Suprapubic skin (tissue), 4 donors: ENCODE results near the gene NEUROD4. TPM values are rescaled to one million over a fixed set of nuclear protein-coding genes. Genes with fewer than 3 reads are reported as not detected.

Experiments used
- DNase-seq, 2 donors: peaks; one replicate each; pipeline ENCODE4 v3.0.0-alpha.2; 2019; ENCODE audit warnings: low spot score in 2 of 2
- H3K27ac ChIP-seq: fragments of 200-600 bp; sonication (generic); one replicate; pipeline ENCODE4 v1.5.1; 2019
- H3K27me3 ChIP-seq: fragments of 200-600 bp; sonication (generic); one replicate; pipeline ENCODE4 v1.5.1; 2019
- H3K36me3 ChIP-seq: fragments of 200-600 bp; sonication (generic); one replicate; pipeline ENCODE4 v1.5.1; 2019
- H3K4me1 ChIP-seq: fragments of 200-600 bp; sonication (generic); one replicate; pipeline ENCODE4 v1.5.1; 2019
- H3K4me3 ChIP-seq: fragments of 200-600 bp; sonication (generic); one replicate; pipeline ENCODE4 v1.5.1; 2019; ENCODE audit warnings: mild to moderate bottlenecking
- H3K9me3 ChIP-seq: fragments of 200-600 bp; sonication (generic); one replicate; pipeline ENCODE4 v1.5.1; 2019
- EP300 ChIP-seq: sonication (generic); formaldehyde crosslinking; IDR thresholded peaks from one replicate; pipeline ENCODE4 v1.6.1; 2017; ENCODE audit warnings: antibody characterized with exemption
- POLR2A ChIP-seq, 2 donors: fragments of 450-650 bp; IDR thresholded peaks; one replicate each; pipeline ENCODE4 v1.6.1; 2017; ENCODE audit warnings: antibody characterized with exemption in 2 of 2, mild to moderate bottlenecking in 2 of 2, moderate library complexity in 2 of 2
- POLR2AphosphoS5 ChIP-seq, 3 donors: sonication (generic); formaldehyde crosslinking; IDR thresholded peaks; one replicate each; pipeline ENCODE4 v1.6.1; 2017; ENCODE audit warnings: antibody characterized with exemption in 3 of 3
- WGBS: methylation state at CpG from one replicate; pipeline ENCODE4 v1.1.5; 2018; 5-methylcytosine and 5-hydroxymethylcytosine counted together
- total RNA-seq, 4 donors: library from RNA; depleted of rRNA; stranded (reverse); fragments of >200 nt; gene quantifications; one replicate each; pipeline ENCODE4 v1.1.0, GENCODE V29; 2016
- TF ChIP-seq, protein P1 (sequence below), 2 donors: fragments of 200-600 bp in 1 of 2; fragments of 450-650 bp in 1 of 2; sonication (generic) in 1 of 2; IDR thresholded peaks; one replicate each; pipeline ENCODE4 v1.5.1; 2016 to 2019; ENCODE audit warnings: antibody characterized with exemption in 2 of 2, mild to moderate bottlenecking in 1 of 2, moderate library complexity in 1 of 2

Gene NEUROD4, protein sequence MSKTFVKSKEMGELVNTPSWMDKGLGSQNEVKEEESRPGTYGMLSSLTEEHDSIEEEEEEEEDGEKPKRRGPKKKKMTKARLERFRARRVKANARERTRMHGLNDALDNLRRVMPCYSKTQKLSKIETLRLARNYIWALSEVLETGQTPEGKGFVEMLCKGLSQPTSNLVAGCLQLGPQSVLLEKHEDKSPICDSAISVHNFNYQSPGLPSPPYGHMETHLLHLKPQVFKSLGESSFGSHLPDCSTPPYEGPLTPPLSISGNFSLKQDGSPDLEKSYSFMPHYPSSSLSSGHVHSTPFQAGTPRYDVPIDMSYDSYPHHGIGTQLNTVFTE
- not detected for total RNA-seq

DNA sequence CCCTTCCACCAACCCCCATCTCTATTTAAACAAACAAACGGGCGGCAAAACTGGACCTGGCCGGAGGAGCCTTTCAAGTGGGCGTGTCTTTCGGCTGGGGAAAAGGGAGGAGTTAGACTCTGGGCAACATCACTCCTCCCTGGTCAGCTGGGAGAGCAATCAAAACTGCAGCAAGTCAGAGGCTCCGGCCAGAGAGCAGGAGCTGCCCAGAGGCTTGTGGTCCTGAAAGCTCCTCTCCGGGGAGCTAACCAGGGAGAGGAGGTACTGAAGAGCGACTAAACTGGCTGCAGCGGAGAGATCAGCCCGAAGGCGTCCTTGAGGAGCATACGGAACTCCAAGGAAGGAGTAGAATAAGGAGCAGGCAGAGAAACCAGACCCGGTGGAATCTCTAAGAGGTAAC is at the start of gene NEUROD4:
Gene NEUROD4, plus strand, starts transcription at position 191 of the 400 bp plus-strand sequence. CDS start 6,466 bp downstream, outside the sequence.
- Histone ChIP-seq H3K27ac (no peak within 1 kb of the TSS), H3K9me3 (no peaks in the 10 kb centered on the region), H3K36me3 (no peaks in the 10 kb centered on the region), H3K4me3 (no peak within 1 kb of the TSS), H3K4me1 (no peaks in the 10 kb centered on the region), H3K27me3 (peaks cover 32% of the 10 kb centered on the region)
- TF ChIP-seq, protein P1, sequence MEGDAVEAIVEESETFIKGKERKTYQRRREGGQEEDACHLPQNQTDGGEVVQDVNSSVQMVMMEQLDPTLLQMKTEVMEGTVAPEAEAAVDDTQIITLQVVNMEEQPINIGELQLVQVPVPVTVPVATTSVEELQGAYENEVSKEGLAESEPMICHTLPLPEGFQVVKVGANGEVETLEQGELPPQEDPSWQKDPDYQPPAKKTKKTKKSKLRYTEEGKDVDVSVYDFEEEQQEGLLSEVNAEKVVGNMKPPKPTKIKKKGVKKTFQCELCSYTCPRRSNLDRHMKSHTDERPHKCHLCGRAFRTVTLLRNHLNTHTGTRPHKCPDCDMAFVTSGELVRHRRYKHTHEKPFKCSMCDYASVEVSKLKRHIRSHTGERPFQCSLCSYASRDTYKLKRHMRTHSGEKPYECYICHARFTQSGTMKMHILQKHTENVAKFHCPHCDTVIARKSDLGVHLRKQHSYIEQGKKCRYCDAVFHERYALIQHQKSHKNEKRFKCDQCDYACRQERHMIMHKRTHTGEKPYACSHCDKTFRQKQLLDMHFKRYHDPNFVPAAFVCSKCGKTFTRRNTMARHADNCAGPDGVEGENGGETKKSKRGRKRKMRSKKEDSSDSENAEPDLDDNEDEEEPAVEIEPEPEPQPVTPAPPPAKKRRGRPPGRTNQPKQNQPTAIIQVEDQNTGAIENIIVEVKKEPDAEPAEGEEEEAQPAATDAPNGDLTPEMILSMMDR (IDR thresholded peaks at IDR 0.05), result no peak
- no peak for TF ChIP-seq POLR2A (IDR thresholded peaks at IDR 0.05)
- TF ChIP-seq EP300, result no peak
- no peak for TF ChIP-seq POLR2AphosphoS5 (IDR thresholded peaks at IDR 0.05)
- 8% methylated on average over 13 of the region's 13 CpGs for WGBS
- no peak for DNase-seq

DNA sequence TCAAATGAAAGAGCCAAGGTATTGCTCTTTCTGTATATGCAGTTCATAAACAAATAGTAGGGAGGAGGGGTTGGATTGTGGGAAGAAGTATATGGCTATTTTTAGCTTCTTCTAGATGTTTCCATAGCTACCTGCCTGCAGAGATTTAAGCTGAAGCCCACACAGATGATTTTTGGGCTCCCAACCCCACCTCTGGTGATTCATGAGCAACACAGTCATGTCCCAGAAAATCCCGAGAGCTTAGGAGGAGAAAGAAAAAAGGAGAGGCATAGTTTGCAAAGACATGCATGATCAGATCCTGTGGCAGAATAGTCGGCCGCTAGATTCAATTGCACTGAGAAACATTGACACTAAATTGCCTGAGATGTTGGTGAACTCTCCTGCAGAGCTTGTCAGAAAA is 49.0 kb upstream of the NEUROD4 start:
- peaks cover 7% of the 10 kb centered on the region for H3K4me1 ChIP-seq
- no peaks in the 10 kb centered on the region for H3K27me3 ChIP-seq
- H3K27ac ChIP-seq, result no peak overlapping the region
- TF ChIP-seq, protein P1 (IDR thresholded peaks at IDR 0.05), result no peak
- no peaks in the 10 kb centered on the region for H3K36me3 ChIP-seq
- no peak for DNase-seq
- no peak overlapping the region for H3K4me3 ChIP-seq
- 85% methylated on average over 3 of the region's 3 CpGs for WGBS
- H3K9me3 ChIP-seq, result no peaks in the 10 kb centered on the region

DNA sequence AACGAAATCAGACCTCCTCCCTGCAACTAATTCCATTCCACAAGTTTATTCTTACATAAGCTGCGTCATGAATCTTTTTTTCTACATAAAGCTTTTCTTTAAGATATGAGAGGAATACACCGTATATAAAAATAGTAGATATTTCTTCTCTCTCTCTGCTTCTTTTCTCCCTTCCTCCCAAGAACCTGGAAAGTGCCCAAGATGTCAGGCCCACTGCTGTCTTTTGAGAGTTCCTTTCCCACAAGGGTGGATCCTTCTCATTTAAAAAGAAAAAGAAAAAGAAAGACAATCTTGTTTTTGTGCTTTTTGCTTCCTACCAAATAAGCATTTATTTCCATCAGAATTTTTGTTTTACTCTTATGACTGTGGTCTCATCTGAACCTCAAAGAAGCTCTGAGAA is 46.2 kb upstream of the NEUROD4 start:
- TF ChIP-seq POLR2A (IDR thresholded peaks at IDR 0.05), result no peak
- TF ChIP-seq, protein P1 (IDR thresholded peaks at IDR 0.05), result no peak
- no peak for TF ChIP-seq POLR2AphosphoS5 (IDR thresholded peaks at IDR 0.05)
- TF ChIP-seq EP300, result no peak
- 80% methylated on average over 3 of the region's 3 CpGs for WGBS
- DNase-seq, result no peak
- H3K4me1 ChIP-seq, result no peaks in the 10 kb centered on the region
- H3K27ac ChIP-seq, result no peak overlapping the region
- H3K36me3 ChIP-seq, result no peaks in the 10 kb centered on the region
- no peaks in the 10 kb centered on the region for H3K27me3 ChIP-seq
- H3K9me3 ChIP-seq, result no peaks in the 10 kb centered on the region
- no peak overlapping the region for H3K4me3 ChIP-seq

DNA sequence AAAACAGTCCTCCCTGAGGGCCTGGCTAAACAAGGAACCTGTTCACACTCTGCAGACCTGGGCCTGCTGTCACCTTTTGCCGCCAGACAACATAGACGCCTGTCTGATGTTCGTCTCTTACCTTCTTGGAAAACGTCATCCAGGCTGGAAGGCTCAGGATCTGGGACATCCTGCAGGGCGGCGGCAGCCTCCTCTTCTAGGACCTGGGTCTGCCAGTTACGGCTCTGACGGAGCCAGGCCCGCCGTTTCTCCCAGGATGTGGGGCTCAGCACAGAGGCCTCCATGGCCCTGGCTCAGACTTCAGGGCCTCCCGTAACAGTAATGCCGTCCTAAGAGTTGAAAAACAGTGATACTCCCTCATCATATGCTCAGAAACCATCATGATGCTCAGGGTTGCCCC is 45.5 kb upstream of the NEUROD4 start:
- no peak for DNase-seq
- Histone ChIP-seq H3K9me3 (no peaks in the 10 kb centered on the region), H3K4me1 (no peaks in the 10 kb centered on the region), H3K36me3 (no peaks in the 10 kb centered on the region), H3K27me3 (no peaks in the 10 kb centered on the region), H3K27ac (no peak overlapping the region), H3K4me3 (no peak overlapping the region)
- WGBS, result 83% methylated on average over 12 of the region's 12 CpGs
- no peak for TF ChIP-seq POLR2A (IDR thresholded peaks at IDR 0.05)
- TF ChIP-seq, protein P1 (IDR thresholded peaks at IDR 0.05), result no peak
- no peak for TF ChIP-seq EP300
- TF ChIP-seq POLR2AphosphoS5 (IDR thresholded peaks at IDR 0.05), result no peak

DNA sequence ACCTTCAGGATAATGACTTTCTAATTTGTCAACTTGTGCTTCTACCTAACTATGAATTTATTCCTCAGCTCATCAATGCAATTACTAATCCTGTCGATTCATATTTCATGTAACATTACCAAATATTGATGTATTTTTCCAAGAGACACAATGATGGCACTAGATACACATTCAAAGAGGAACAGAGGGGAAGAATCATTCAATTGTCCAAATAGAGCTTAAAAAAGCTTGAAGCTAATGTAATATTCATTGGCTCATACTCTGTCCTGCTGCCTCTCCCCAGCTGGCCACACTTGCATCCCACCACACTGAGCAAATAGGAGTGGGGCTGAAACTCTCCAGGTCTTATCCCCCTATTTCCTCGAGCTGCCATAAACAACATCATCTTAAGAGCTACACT is 44.5 kb upstream of the NEUROD4 start:
- H3K27me3 ChIP-seq, result no peaks in the 10 kb centered on the region
- H3K27ac ChIP-seq, result no peak overlapping the region
- no peak overlapping the region for H3K4me3 ChIP-seq
- H3K9me3 ChIP-seq, result no peaks in the 10 kb centered on the region
- DNase-seq, result no peak
- TF ChIP-seq, protein P1 (IDR thresholded peaks at IDR 0.05), result no peak
- TF ChIP-seq POLR2A (IDR thresholded peaks at IDR 0.05) (no peak), POLR2AphosphoS5 (IDR thresholded peaks at IDR 0.05) (no peak), EP300 (no peak)
- H3K4me1 ChIP-seq, result no peaks in the 10 kb centered on the region
- no peaks in the 10 kb centered on the region for H3K36me3 ChIP-seq
- WGBS, result 87% methylated on average over 2 of the region's 2 CpGs
